HG03175 (cell line): Measurements from ENCODE around the gene C2orf80.
"Not testable (repeated sequence)": the region's sequence is repeated elsewhere in the genome, so short reads cannot be mapped to it uniquely, and the experiment has no call there.

Experiments used
- ATAC-seq: cut with Tn5 transposase; IDR thresholded peaks from one replicate; pipeline ENCODE4 v1.9.1; 2021; ENCODE audit warnings: mild to moderate bottlenecking, moderate library complexity; ENCODE audit not compliant: unreplicated experiment

Gene C2orf80

DNA sequence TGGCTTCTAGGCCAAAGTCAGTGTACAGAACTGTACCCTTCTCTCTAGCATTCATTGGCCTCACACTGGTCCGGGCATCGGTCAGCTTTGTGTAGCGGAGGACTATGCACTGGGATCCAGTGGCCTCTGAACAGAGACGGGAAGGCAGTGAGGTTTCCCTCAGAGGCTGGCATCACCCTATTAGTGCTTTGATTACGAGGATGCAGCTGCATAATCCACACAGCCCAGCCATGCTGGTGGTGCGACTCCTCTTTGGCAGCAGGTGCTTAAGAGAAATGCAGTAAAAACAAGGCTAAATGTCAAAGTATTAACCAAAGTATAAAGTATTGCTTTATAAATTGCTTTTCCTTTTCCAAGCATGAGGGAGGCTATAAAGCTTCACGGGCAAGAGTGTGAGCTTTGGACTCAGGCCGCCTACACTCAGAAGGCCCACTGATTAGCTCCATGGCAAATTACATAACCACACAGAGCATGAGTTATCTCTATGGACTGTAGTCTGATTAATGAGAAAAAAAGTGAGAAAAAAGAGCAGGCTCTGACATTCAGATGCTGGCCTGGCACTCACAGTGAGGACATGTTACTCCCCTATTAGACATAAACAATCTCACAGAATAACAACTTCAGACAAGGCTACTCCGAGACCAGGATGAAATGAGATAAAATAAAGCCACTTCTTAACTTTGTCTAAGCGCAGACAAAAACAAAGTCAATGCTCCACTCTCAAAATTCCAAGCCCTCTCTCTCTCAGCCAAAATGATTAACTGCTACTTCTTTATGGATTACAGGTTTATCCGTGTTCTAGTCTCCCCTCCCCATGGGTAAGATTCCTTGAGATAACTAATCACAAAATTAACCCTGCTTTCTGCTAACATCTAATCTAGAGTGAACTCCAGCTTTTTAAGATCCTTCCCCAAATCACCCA, 53.8 kb downstream of the C2orf80 start:
- ATAC-seq = no peak

GRCh38 chr2:208134928-208135586, 54.8 kb downstream of the C2orf80 start:
- ATAC-seq = no peak

DNA sequence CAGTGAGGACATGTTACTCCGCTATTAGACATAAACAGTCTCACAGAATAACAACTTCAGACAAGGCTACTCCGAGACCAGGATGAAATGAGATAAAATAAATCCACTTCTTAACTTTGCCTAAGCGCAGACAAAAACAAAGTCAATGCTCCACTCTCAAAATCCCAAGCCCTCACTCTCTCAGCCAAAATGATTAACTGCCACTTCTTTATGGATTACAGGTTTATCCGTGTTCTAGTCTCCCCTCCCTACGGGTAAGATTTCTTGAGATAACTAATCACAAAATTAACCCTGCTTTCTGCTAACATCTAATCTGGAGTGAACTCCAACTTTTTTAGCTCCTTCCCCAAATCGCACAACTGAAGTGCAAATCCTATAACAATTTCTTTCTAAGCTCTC, 59.1 kb downstream of the C2orf80 start:
- ATAC-seq = no peak

GRCh38 chr2:208129744-208130711, 59.8 kb downstream of the C2orf80 start, which contains the start of gene CRYGC:
CRYGC (minus strand) TSS chr2:208129828; CDS start chr2:208129792, 36 bp downstream.
- no peak for ATAC-seq

DNA sequence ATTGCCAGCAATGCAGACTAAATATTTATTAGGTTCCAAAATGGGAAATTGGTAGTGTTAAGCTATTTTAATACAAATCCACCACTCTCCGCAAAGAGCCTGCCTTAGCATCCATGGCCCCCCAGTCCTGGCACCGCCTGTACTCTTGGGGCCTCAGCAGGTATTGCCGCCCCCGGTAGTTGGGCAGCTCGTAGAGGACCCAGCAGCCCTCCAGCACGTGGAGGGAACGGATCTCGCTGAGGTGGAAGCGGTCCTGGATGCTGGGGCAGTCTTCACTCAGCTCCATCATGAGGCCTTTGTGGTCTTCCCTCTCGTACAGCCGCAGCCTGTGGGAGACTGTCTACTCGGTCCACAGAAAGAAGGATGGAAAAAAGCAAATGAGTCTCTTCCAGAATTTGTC, 61.7 kb downstream of the C2orf80 start:
- no peak for ATAC-seq

GRCh38 chr2:208127090-208127489, 62.7 kb downstream of the C2orf80 start:
- ATAC-seq = no peak

DNA sequence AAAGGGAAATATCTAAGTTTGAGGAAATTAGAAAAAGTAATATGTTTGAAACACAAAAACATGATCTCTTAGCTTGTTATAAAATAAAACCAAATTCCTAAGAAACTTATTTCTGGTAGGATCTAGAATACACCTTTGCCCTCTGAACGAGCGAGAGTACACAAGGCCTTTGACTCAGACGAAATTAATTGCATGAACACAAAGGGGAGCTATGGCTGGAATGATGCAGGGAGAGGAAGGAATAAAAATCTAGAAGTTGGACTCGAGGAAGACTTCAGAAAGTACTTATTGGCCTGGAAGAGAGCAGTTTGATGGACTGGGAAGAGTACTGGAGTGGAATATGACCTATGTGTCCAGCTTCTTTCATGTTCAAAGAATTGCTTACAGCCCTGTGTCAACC, 64.6 kb downstream of the C2orf80 start:
- ATAC-seq = no peak

DNA sequence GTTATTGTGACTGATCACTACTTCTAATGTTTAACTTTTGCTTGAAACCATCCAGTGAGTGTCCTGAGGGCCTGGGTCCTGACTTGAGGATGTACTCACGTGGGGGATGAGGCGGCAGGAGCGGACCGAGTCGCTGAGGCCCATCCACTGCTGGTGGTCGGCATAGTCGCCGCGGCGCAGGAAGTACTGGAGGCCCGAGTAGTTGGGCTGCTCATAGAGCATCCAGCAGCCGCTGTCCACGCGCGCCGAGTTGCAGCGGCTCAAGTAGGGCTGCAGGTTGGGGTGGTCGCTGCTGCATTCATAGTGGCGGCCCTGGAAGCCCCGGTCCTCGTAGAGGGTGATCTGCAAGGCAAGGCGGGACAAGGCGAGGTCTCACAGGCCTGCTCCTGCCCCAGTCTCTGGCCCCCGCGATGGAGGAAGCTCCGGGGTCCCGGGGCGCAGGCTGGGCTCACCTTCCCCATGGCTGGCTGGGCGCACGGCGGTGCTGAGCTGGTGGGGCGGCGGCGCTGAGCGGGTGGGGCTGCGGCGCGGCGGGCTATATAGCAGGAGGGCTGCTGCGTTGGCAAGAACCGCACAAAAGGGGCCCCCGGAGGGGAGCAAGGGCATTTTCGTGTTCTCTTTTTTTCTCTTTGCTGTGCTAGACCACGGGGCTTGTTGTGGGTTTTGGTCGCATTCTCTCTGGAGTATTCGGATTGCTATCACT, 65.7 kb downstream of the C2orf80 start, which contains the start of gene CRYGD:
Gene CRYGD (minus strand): TSS at position 512 of the 703 bp plus-strand sequence. CDS start 51 bp downstream, at position 461.
- not testable (repeated sequence) for ATAC-seq

GRCh38 chr2:208122248-208122647, 67.6 kb downstream of the C2orf80 start:
- no peak for ATAC-seq

GRCh38 chr2:208118918-208119317, 70.9 kb downstream of the C2orf80 start:
- ATAC-seq = no peak

GRCh38 chr2:208117390-208117789, 72.4 kb downstream of the C2orf80 start:
- ATAC-seq = not testable (repeated sequence)
